Measurements from ENCODE around the gene CCDC184.
"Not testable (repeated sequence)": the region's sequence is repeated elsewhere in the genome, so short reads cannot be mapped to it uniquely, and the experiment has no call there.

CCDC184 gene

GRCh38 chr12:48198985-48199384 is 15.5 kb downstream of the CCDC184 start:
- DNase-seq, result no peak
- intact Hi-C loops (cut with DNase I), result loop anchor here (5.0 kb wide), 1 partner anchor 153 kb away; the partner anchor contains the start of gene ZNF641

DNA sequence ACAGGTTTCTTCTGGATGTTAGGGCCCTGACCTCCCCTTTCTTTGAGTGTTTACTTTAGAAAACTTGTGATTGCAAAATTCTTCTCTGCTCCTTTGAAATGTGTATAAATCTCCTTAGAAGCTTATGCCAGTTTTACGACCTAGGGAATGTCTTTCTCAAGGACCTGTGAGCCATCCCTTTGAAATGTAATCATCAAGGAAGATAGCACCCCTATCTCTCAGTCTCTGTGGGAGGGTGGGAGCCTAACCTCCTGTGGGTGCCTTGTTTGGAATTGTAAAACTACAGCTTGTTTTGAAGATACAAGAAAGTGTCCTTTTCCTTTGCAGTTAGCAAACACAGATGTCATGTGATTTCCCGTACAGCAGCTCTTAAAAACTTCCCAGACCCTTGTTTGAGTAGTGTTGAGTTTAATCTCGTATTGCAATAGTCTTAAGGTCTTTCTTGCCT is 16.4 kb downstream of the CCDC184 start:
- intact Hi-C loops (cut with DNase I), result loop anchor here (5.0 kb wide), 1 partner anchor 153 kb away; the partner anchor contains the start of gene ZNF641
- DNase-seq, result no peak

DNA sequence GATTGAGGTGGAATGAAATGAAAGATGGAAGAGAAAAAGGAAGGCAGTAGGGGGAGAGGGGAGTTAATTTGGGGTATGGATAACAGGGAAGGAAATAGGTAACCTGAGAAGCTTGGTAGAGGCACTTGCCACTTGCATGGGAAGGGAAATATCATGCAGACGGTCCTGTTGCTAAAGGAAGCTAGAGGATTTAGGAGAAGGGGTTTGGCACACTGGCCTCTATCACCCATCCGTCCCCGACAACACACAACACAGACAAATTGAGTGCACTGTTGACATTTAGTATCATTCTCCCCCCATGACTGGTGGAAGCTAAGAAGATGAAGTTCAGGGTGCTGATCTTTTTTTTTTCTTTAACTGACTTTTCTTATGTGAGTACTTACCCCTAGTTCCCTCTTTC is 17.6 kb downstream of the CCDC184 start:
- intact Hi-C loops (cut with DNase I), result no loop called here
- DNase-seq, result no peak

DNA sequence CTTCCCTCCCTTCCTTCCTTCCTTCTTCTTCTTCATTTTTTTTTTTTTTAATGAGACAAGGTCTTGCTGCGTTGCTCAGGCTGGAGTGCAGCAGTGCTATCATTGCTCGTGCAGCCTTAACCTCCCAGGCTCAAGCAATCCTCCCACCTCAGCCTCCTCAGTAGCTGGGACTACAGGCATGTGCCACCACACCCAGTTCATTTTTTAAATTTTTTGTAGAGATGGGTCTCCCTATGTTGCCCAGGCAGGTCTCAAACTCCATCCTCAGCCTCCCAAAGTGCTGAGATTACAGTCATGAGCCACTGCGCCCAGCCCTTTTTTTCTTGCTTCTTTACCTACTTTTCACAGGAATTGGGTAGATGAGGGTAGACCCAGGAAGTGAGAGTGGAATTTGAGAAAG is 18.1 kb downstream of the CCDC184 start:
- intact Hi-C loops (cut with DNase I), result no loop called here
- no peak for DNase-seq

GRCh38 chr12:48202766-48203165 is 19.3 kb downstream of the CCDC184 start:
- intact Hi-C loops (cut with DNase I), result no loop called here
- DNase-seq, result no peak

DNA sequence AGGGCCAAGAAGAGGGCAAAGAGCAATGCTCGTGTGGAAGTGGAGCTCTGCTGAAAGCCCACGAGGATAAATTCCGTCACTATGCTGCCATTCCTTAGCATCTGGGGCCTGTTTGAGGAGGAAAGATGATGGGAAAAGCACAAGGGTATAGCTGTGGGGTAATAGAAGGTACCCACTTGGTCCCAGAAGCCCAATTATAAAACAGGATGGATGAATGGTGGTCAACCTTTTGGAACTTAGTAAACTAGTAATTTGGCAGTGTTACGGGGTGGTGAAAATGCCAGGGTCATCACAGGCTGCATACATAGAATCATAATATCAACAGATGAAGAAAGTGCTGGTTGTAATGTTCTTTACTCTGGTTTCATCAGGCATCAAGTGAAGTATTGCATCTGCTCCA is 19.7 kb downstream of the CCDC184 start, which contains the start of gene OR10AD1:
Gene OR10AD1 (minus strand): TSS at position 101 of the 400 bp plus-strand sequence. CDS start 0 bp downstream, at position 101.
- intact Hi-C loops (cut with DNase I), result no loop called here
- no peak for DNase-seq

DNA sequence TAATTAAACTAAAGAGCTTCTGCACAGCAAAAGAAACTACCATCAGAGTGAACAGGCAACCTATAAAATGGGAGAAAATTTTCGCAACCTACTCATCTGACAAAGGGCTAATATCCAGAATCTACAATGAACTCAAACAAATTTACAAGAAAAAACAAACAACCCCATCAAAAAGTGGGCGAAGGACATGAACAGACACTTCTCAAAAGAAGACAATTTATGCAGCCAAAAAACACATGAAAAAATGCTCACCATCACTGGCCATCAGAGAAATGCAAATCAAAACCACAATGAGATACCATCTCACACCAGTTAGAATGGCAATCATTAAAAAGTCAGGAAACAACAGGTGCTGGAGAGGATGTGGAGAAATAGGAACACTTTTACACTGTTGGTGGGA is 26.1 kb downstream of the CCDC184 start:
- DNase-seq; intact Hi-C loops (cut with DNase I): not testable (repeated sequence)

- intact Hi-C loops (cut with DNase I), result no loop called here
- no peak for DNase-seq
Measured at GRCh38 chr12:48216785-48217184, 33.3 kb downstream of the CCDC184 start.

DNA sequence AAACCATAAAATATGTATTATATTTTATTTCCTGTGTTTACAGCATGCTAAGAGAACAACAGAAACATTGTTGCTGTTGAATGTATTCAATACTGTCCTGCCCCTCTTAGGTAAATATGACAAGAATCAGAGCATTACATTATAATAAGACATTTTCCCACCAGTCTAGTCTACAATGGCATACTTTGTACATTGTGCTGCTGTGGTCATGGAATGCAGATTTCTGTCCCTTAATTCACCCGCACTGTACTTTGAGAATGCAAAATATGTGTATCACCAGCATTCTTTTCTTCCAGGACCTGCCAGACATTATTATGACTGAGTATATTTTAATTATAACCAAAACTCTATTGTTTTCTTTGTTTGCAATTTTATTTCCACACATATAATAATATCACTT is 36.2 kb downstream of the CCDC184 start:
- intact Hi-C loops (cut with DNase I), result no loop called here
- no peak for DNase-seq

DNA sequence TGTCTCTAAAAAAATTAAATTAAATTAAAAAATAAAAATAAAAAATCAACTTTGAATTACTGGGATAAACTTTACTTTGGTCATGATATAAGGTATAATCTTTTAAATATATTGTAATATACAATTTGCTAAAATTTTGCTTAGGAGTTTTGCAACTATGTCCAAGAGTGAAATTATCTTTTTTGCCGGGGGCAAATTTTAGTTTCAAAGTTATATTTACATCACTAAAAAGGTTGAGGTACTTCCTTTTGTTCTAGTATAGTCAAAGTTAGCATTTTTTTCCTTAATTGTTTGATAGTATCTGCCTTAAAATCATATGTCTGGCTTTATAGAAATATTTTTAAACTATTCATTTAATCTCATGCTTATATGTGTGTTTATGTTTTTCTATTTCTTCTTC is 37.3 kb downstream of the CCDC184 start:
- intact Hi-C loops (cut with DNase I), result no loop called here
- DNase-seq, result no peak

GRCh38 chr12:48221645-48222044 is 38.2 kb downstream of the CCDC184 start:
- DNase-seq, result no peak
- intact Hi-C loops (cut with DNase I), result no loop called here

GRCh38 chr12:48224533-48224932 is 41.1 kb downstream of the CCDC184 start:
- DNase-seq; intact Hi-C loops (cut with DNase I): not testable (repeated sequence)

DNA sequence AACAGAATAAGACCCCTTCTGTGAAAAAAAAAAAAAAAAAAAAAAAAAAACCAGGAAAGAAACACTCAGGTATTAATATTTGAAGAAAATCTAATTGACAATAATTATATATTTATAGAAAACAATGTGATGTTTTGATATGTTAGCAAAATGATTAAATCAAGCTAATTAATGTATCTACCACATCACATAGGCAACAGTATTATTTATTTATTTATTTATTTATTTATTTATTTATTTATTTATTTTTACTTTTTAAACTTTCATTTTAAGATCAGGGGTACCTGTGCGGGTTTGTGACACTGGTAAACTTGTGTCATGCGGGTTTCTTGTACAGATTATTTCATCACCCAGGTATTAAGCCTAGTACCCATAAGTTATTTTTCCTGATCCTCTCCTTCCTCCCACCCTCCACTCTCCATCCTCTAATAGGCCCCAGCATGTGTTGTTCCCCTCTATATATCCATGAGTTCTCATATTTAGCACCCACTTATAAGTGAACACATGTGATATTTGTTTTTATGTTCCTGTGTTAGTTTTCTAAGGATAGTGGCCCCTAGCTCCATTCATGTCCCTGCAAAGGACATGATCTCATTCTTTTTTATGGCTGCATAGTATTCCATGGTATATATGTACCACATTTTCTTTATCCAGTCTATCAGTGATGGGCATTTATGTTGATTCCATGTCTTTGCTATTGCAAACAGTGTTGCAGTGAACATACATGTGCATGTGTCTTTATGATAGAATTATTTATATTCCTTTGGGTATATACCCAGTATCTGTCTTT is 47.9 kb downstream of the CCDC184 start:
- intact Hi-C loops (cut with DNase I); DNase-seq: not testable (repeated sequence)

Data from posterior cingulate gyrus (tissue), 11 donors.